Pancreas (tissue), 10 donors: Measurements from ENCODE around the gene OCLN. TPM values are rescaled to one million over a fixed set of nuclear protein-coding genes. Genes with fewer than 3 reads are reported as not detected.
"Not testable (repeated sequence)": the region's sequence is repeated elsewhere in the genome, so short reads cannot be mapped to it uniquely, and the experiment has no call there.

Source experiments
- ATAC-seq, 4 donors: fragments of 200-7000 bp; cut with Tn5 transposase; one replicate each; pipeline versions ENCODE4 v1.8.0 to v1.9.1; 2020; ENCODE audit warnings: mild to moderate bottlenecking in 4 of 4, moderate library complexity in 4 of 4
- DNase-seq, 6 donors: peaks; one replicate each; pipeline ENCODE4 v3.0.0-alpha.2; 2020
- FAIRE-seq: peaks from 2 replicates; lab custom pipeline; 2012; peaks lifted over from hg19 to GRCh38; lab: Jason Lieb, UNC
- H3K27ac ChIP-seq, 4 donors: fragments of 200-600 bp; sonication (generic); 1 replicate in 3 of 4; 2 replicates in 1 of 4; pipeline versions ENCODE4 v1.5.0 to v1.8.0; 2020
- H3K27me3 ChIP-seq, 4 donors: fragments of 200-600 bp; one replicate each; pipeline ENCODE4 v1.8.0; 2021
- H3K36me3 ChIP-seq, 3 donors: fragments of 200-600 bp; sonication (generic) in 1 of 3; one replicate each; pipeline versions ENCODE4 v1.5.0 to v1.8.0; 2020 to 2021
- H3K4me1 ChIP-seq, 3 donors: fragments of 200-600 bp; one replicate each; pipeline ENCODE4 v1.8.0; 2021
- H3K4me3 ChIP-seq, 4 donors: fragments of 200-600 bp; sonication (generic) in 2 of 4; one replicate each; pipeline versions ENCODE4 v1.5.0 to v1.8.0; 2020 to 2021
- H3K9me3 ChIP-seq, 4 donors: fragments of 200-600 bp; one replicate each; pipeline ENCODE4 v1.8.0; 2021
- WGBS, 2 donors: extraction: QIAGEN DNeasy Blood & Tissue Kit; methylation state at CpG; one replicate each; pipeline ENCODE4 v1.1.7; 2013; 5-methylcytosine and 5-hydroxymethylcytosine counted together
- intact Hi-C, 3 donors: fragments of 100-400 bp; cut with DNase I; formaldehyde crosslinking; loops; one replicate each; pipeline versions ENCODE4 v1.11.1 to v1.14.2; 2022
- polyA plus RNA-seq, 2 donors: library from polyadenylated mRNA; stranded (reverse); fragments of 200-250 nt; gene quantifications; one replicate each; pipeline ENCODE4 v1.2.3, GENCODE V29; 2013
- total RNA-seq, 6 donors: library from RNA; stranded (reverse); fragmentation: NEBNext Ultra II Directional in 4 of 6; extraction: Animal tissue kit (Norgen Biotek cat#: 25700) in 4 of 6; gene quantifications; one replicate each; pipeline versions ENCODE4 v1.2.1 to v1.2.4, GENCODE V29; 2021 to 2023
- TF ChIP-seq, protein P1 (sequence below), 4 donors: fragments of 200-600 bp; sonication (generic) in 3 of 4; IDR thresholded peaks; one replicate each; pipeline versions ENCODE4 v1.5.0 to v1.8.0; 2021; ENCODE audit warnings: antibody characterized with exemption in 4 of 4
- donor health status: healthy with polysubstance abuse.
- donor health status: DM: no; HTN: no; CAD: no; lungs with moderate emphysema.
- donor health status: DM: no; HTN: no; CAD: no.
- donor health status: control.
- donor health status: control.
- donor health status: Bipolar disorder and iron deficiency.
- donor health status: DM: yes; HTN: yes; CAD: no.
- donor health status: DM: no; HTN: no; CAD: no.
- donor health status: DM: no; HTN: no; CAD: no.
- donor health status: DM: yes; HTN: yes; CAD: no.

The OCLN gene, protein sequence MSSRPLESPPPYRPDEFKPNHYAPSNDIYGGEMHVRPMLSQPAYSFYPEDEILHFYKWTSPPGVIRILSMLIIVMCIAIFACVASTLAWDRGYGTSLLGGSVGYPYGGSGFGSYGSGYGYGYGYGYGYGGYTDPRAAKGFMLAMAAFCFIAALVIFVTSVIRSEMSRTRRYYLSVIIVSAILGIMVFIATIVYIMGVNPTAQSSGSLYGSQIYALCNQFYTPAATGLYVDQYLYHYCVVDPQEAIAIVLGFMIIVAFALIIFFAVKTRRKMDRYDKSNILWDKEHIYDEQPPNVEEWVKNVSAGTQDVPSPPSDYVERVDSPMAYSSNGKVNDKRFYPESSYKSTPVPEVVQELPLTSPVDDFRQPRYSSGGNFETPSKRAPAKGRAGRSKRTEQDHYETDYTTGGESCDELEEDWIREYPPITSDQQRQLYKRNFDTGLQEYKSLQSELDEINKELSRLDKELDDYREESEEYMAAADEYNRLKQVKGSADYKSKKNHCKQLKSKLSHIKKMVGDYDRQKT
- total RNA-seq (100 to 1,000 TPM in 1 of 6 donors, 10 to 100 TPM in 5; 38.5 to 107 (median 44.7) TPM), polyA plus RNA-seq (10 to 100 TPM; 10.9 to 12.9 TPM)

GRCh38 chr5:69492391-69492922 is at the start of gene OCLN:
TSS of gene OCLN (plus strand) at chr5:69492790. CDS start at chr5:69504245, 11,455 bp downstream.
- no peak for FAIRE-seq
- DNase-seq: peak; percentile 89 to 97 (median 92)
- Histone ChIP-seq H3K36me3 (no peaks in the 10 kb centered on the region), H3K4me1 (peaks cover 19 to 40% (median 25%) of the 10 kb centered on the region in 3 donors), H3K9me3 (no peaks in the 10 kb centered on the region), H3K27me3 (no peaks in the 10 kb centered on the region), H3K27ac (peak within 1 kb of the TSS; percentile 84 to 100 (median 99)), H3K4me3 (peak within 1 kb of the TSS; percentile 52 to 85 (median 66))
- TF ChIP-seq, protein P1, sequence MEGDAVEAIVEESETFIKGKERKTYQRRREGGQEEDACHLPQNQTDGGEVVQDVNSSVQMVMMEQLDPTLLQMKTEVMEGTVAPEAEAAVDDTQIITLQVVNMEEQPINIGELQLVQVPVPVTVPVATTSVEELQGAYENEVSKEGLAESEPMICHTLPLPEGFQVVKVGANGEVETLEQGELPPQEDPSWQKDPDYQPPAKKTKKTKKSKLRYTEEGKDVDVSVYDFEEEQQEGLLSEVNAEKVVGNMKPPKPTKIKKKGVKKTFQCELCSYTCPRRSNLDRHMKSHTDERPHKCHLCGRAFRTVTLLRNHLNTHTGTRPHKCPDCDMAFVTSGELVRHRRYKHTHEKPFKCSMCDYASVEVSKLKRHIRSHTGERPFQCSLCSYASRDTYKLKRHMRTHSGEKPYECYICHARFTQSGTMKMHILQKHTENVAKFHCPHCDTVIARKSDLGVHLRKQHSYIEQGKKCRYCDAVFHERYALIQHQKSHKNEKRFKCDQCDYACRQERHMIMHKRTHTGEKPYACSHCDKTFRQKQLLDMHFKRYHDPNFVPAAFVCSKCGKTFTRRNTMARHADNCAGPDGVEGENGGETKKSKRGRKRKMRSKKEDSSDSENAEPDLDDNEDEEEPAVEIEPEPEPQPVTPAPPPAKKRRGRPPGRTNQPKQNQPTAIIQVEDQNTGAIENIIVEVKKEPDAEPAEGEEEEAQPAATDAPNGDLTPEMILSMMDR (IDR thresholded peaks at IDR 0.05): no peak
- peak; percentile 82 to 91 (median 90) for ATAC-seq
- intact Hi-C loops: no loop called here
- WGBS, 2 donors: 0 to 1% methylated on average over 44 to 56 of the region's 56 CpGs

DNA sequence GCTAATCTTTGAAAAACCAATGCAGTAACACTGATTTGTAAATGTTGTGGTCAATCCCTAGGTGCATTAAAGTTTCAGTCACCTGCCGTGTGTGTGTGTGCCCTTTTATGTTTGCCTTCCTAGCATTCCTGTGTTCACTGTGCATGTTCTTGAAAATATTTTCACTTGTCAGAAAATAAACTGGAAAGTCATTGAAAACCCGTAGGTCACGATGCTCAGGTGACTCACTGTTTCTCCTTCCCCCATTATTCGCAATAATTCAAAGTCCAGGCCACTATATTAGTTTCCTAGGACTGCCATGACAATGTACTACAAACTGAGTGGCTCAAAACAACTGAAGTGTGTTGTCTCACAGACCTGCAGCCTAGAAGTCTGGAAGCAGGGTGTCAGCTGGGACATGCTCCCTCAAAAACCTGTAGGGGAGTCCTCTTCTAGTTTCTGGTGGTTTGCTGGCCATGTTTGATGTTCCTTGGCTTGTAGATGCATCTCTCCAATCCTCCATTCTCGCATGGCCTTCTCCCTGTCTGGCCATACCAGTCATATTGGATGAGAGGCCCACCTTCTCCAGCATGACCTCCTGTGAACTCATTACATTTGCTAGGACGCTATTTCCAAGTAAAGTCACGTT is 48.3 kb upstream of the OCLN start:
- Histone ChIP-seq H3K36me3 (peaks cover 0 to 15% (median 0%) of the 10 kb centered on the region in 3 donors), H3K4me1 (no peaks in the 10 kb centered on the region), H3K4me3 (no peak overlapping the region), H3K9me3 (no peaks in the 10 kb centered on the region), H3K27me3 (no peaks in the 10 kb centered on the region), H3K27ac (peak overlapping the region in 1 of 4 donors; percentile 17)
- DNase-seq (no peak), FAIRE-seq (no peak), ATAC-seq (peak in 2 of 4 donors; percentile 63 to 66)
- 90 to 92% methylated on average over 7 of the region's 7 CpGs for WGBS, 2 donors
- TF ChIP-seq, protein P1 (IDR thresholded peaks at IDR 0.05): no peak
- intact Hi-C loops: no loop called here

GRCh38 chr5:69449511-69449910 is 43.1 kb upstream of the OCLN start:
- H3K27ac ChIP-seq: peak overlapping the region in 2 of 4 donors; percentile 90 to 96
- 84 to 90% methylated on average over 8 of the region's 8 CpGs for WGBS, 2 donors
- TF ChIP-seq, protein P1 (IDR thresholded peaks at IDR 0.05): no peak
- peaks cover 8 to 34% (median 20%) of the 10 kb centered on the region in 3 donors for H3K4me1 ChIP-seq
- ATAC-seq (no peak), DNase-seq (no peak), FAIRE-seq (no peak)
- no peak overlapping the region for H3K4me3 ChIP-seq
- H3K27me3 ChIP-seq: no peaks in the 10 kb centered on the region
- H3K9me3 ChIP-seq: no peaks in the 10 kb centered on the region
- no peaks in the 10 kb centered on the region for H3K36me3 ChIP-seq
- intact Hi-C loops: no loop called here

DNA sequence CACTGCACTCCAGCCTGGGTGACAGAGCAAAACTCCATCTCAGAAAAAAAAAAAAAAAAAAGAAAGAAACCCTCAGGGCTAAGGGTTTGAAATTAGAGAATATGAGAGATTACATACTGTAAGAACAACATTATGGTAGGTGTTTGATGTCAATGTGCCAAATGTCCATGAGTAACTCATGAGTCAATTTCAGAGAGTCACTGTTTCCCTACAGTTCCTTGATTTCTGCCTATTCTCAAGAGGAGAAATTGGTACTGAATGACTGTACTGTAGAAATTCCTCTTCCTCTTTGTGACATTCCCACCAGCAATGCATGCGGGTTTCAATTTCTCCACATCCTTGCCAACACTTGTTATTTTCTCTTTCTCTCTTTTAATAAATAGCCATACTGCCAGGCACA is 42.5 kb upstream of the OCLN start:
- FAIRE-seq: no peak
- no peaks in the 10 kb centered on the region for H3K9me3 ChIP-seq
- intact Hi-C loops: loop anchor here in 1 of 3 donors (5.0 kb wide), 1 partner anchor 33 kb away; the partner anchor contains the start of gene MARVELD2
- 96 to 98% methylated on average over 1 of the region's 1 CpG for WGBS, 2 donors
- H3K36me3 ChIP-seq: no peaks in the 10 kb centered on the region
- peak overlapping the region in 2 of 4 donors; percentile 90 to 96 for H3K27ac ChIP-seq
- TF ChIP-seq, protein P1 (IDR thresholded peaks at IDR 0.05): no peak
- ATAC-seq: peak in 2 of 4 donors; percentile 7 to 31
- peaks cover 8 to 35% (median 20%) of the 10 kb centered on the region in 3 donors for H3K4me1 ChIP-seq
- H3K27me3 ChIP-seq: no peaks in the 10 kb centered on the region
- H3K4me3 ChIP-seq: no peak overlapping the region
- no peak for DNase-seq

GRCh38 chr5:69450527-69450926 is 42.1 kb upstream of the OCLN start:
- not testable (repeated sequence) for DNase-seq, H3K9me3 ChIP-seq, H3K27me3 ChIP-seq, ATAC-seq, H3K36me3 ChIP-seq, H3K4me3 ChIP-seq, FAIRE-seq
- H3K4me1 ChIP-seq: peaks cover 8 to 38% (median 20%) of the 10 kb centered on the region in 3 donors
- H3K27ac ChIP-seq: peak overlapping the region in 2 of 4 donors; percentile 90 to 96
- intact Hi-C loops: loop anchor here in 1 of 3 donors (5.0 kb wide), 1 partner anchor 33 kb away; the partner anchor contains the start of gene MARVELD2
- 95 to 99% methylated on average over 8 of the region's 8 CpGs for WGBS, 2 donors
